MV-4-11 (cell line): Measurements from ENCODE around the gene SALL4.
"Not testable (repeated sequence)": the region's sequence is repeated elsewhere in the genome, so short reads cannot be mapped to it uniquely, and the experiment has no call there.

Experiments used
- DNase-seq: peaks from one replicate; lab custom pipeline; 2025; lab: John Stamatoyannopoulos, UW

Gene SALL4

DNA sequence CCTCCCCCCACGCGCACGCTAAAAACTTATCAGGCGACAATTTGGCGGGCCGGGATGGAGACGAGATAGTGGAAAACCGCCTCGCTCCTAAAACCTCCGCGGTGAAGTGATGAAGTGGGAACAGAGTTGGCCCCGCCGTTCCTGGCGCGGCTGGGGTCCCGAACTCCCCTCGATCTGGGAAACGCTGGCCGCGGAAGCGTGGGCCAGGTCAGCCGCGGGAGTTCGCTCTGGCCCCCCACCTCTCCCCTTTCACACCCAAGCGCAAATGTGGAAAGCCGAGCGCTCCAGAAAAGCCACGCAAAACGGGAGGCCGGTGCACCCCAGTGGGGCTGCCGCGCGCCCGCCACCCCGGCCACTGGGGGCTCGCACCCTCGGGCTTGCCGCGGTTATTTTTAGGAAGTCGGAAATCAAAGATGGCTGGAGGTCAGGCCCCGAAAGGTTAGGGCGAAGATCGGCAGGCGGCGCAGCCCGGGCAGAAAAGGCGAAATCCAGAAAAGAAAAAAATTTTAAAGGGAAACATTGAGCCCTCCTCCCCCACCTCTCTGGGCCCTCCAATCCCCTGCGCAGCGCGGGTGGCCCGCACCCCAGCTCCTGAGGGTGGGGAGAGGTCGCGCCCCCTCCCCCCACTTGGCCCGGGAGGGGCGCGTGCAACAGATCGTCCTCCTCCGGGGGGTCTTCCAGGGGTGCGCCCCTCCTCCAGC lies 1.0 kb downstream of the SALL4 start:
- DNase-seq: peak; percentile 25

- no peak for DNase-seq
These were observed 1.5 kb downstream of the SALL4 start for GRCh38 chr20:51800872-51801121.

GRCh38 chr20:51800060-51800871 lies 2.1 kb downstream of the SALL4 start:
- DNase-seq: no peak

DNA sequence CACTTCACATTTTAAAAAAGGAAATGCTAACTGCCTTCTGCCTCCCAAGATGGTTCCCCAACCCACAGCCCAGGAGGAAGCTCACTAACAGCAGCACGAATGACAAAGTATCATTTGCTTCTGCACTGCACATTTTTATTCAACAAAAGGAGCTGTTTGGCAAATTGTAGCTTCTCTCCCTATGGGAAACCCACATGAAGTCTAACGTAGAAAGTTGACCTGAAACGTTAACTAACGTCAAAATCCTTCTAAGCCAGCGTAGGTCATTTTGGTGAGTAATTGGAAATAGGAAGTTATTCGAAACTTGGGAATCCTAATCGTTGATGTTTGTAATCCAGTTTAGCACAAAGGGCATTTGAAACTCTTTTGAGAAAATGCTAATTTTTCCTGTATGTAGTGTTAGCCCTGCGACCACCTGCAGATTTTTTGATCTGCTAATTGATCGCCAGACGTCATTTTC lies 2.9 kb downstream of the SALL4 start:
- DNase-seq: peak; percentile 47

DNA sequence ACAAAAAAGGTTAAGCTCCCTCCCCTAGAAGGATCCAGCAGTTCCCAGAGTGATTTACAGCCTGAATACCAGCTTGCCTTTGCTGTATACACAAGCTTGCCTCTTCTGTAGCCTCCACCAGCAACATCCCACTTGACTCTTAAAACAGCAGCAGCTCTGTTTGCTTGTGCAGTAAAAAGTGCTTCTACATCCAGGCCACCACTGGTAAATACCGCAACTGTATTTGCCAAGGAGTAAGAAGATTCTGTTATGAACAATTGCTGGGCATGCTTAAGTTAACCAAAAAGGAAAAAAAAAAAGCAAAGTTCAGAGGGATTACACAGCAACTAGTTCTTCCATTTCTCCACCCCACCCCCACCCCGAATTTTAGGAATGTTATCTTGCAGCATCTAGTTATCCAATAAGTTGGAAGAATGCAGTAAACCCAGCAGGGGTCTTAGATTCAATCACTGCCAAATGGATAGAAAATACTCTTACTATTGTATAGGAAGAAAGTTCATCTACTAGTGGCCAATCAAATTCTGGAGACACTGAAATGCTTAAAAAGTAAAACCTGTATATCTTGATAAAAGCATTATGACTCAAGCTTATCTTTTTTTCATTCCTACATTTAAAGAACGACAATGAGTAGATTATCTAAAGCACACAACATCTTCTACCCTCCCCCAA lies 4.8 kb downstream of the SALL4 start:
- DNase-seq: no peak

DNA sequence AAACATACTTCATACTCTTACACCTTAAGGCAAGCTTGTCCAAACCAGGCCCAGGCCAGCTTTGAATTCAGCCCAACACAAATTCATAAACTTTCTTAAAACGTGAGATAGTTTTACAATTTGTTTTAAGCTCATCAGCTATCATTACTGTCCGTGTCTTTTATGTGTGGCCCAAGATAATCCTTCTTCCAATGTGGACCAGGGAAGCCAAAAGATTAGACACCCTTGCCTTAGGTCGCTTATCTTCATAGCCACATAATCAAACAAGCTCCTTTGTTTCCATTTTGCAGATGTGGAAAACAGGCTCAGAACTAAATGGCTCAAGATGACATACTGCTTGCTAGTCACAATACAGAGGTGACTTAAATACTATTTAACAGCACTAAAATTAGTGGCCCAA lies 6.0 kb downstream of the SALL4 start:
- DNase-seq: no peak

DNA sequence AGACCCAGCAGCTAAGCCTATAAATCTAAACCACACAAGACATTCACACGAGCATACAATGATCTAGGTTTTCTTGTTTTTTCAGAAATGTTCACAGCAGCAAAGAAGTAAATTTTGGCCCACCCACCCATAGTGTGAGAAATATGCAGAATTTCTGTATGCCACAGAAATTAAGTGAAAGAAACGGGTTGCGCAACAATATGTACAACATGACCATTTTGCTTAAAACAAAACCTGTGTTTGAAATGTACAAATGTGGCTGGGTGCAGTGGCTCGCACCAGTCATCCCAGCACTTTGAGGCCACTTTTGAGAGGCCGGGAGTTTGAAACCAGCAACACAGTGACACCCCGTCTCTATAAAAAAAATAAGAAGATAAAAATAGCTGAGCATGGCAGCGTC lies 9.4 kb downstream of the SALL4 start:
- no peak for DNase-seq

- no peak for DNase-seq
These were observed 10.7 kb downstream of the SALL4 start for GRCh38 chr20:51791626-51792025.

GRCh38 chr20:51790256-51790655 lies 12.1 kb downstream of the SALL4 start:
- no peak for DNase-seq

DNA sequence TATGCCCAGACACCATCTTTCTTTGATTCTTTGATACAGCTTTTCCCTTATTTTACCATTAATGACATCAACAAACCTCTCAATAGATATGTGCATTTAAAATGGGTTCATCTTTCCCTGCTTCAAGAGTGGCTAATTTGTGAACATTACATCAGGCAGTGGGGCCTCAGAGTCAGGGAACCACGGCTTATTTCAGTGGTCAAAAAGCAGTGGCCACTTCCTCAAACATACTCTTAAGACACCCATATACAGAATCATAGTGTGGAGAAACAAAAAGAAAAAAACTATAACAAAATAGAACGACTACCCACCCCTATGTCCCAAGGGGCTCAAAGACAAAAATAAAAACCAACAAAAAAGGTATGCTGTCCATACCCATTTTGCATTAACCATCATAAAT lies 12.9 kb downstream of the SALL4 start:
- peak; percentile 90 for DNase-seq

- no peak for DNase-seq
These were observed 13.5 kb downstream of the SALL4 start for GRCh38 chr20:51788822-51789221.

- no peak for DNase-seq
These were observed 18.0 kb downstream of the SALL4 start for GRCh38 chr20:51784299-51784698.

GRCh38 chr20:51778229-51778759 lies 24.0 kb downstream of the SALL4 start:
- DNase-seq: not testable (repeated sequence)

- no peak for DNase-seq
These were observed 27.1 kb downstream of the SALL4 start for GRCh38 chr20:51775241-51775640.

DNA sequence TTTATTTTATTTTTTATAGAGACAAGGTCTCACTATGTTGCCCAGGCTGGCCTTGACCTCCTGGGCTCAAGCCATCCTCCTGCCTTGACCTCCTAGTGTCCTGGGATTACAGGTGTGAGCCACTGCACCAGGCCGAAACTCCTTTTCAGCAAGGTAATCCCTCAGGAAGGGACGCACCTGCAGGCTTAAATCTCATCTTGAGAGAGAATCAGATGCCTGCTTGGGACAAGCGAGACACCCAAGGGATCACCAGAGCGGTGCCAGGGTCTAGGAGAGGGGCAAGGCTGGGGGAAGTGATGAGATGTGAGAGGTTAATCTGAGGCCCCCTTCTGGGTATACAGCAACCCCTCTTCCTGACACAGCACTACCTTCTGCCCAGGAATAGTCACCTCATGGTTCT lies 30.1 kb downstream of the SALL4 start:
- no peak for DNase-seq

DNA sequence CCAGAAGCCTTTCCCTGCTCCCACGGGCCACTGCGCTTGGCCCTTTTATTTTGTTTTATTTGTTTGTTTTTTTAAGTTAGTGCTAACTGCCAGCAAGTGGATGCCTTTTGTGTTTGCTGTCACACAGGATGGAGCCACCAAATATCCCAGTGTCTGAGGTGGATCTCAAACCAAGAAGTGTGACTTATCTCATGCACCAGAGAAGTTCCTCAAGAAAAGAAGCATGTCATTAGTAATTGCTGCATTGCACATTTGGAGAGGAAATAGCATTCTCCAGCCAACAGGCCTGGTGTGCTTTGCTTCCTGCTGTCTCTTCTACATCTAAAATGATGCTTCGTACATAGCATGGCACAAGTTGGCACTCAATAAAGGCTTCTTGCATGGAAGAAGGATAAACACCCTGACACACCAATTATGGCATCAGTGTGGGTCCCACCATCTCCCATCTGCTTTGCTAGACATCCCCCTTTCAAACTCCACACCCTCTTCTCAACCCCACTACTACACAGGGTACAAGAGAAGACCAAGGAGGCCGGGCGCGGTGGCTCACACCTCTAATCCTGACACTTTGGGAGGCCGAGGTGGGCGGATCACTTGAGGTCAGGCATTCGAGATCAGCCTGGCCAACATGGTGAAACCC lies 32.2 kb downstream of the SALL4 start:
- DNase-seq: no peak

- no peak for DNase-seq
These were observed 33.4 kb downstream of the SALL4 start for GRCh38 chr20:51768759-51769517.

GRCh38 chr20:51767867-51768758 lies 34.2 kb downstream of the SALL4 start, which contains the start of gene ATP9A:
Gene ATP9A, minus strand, starts transcription at chr20:51768390. Its CDS starts 21 bp downstream, at chr20:51768369.
- DNase-seq: no peak

DNA sequence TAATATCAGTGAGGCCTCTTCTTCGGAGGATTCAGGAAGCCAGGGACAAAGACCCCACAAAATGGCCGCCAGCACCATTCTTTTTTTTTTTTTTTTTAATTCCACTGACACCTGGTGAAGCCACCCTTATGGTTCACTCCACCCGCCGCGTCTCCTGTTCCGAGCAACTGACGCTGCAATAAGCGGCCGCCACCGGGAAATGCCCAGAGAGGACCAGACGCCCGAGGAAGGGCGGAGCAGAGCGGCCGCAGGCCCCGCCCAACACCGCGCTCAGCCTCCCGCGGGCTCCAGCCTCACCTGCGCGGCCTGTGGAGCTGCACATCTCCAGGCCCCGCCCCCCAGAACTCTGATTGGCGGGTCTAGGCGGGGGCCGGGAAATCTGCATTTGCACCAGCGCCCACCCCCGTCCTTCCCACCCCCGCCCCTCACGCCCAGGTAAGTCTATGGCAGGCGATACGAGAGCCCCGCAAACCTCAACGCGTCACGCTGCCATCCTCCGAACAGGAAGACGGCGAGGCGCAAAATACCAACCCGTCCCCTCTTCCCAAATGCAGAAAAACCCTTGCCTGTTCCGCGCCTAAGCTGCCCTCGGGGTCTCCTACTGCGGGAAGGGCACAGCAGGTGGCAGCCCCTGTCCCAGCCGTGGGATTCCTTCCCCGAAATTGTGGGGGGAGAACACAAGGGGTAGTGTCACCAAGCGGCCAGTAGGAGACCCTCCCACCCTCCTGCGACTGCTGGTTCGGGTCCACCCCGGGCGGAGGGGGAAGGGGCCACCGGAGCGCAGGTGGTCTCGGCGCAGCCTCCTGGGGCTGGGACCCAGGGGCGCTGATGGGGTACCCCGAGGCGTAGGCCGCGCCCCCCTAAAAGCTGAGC lies 35.1 kb downstream of the SALL4 start:
- DNase-seq: no peak
